Measurements from ENCODE around the gene PDS5B.

PDS5B gene, protein sequence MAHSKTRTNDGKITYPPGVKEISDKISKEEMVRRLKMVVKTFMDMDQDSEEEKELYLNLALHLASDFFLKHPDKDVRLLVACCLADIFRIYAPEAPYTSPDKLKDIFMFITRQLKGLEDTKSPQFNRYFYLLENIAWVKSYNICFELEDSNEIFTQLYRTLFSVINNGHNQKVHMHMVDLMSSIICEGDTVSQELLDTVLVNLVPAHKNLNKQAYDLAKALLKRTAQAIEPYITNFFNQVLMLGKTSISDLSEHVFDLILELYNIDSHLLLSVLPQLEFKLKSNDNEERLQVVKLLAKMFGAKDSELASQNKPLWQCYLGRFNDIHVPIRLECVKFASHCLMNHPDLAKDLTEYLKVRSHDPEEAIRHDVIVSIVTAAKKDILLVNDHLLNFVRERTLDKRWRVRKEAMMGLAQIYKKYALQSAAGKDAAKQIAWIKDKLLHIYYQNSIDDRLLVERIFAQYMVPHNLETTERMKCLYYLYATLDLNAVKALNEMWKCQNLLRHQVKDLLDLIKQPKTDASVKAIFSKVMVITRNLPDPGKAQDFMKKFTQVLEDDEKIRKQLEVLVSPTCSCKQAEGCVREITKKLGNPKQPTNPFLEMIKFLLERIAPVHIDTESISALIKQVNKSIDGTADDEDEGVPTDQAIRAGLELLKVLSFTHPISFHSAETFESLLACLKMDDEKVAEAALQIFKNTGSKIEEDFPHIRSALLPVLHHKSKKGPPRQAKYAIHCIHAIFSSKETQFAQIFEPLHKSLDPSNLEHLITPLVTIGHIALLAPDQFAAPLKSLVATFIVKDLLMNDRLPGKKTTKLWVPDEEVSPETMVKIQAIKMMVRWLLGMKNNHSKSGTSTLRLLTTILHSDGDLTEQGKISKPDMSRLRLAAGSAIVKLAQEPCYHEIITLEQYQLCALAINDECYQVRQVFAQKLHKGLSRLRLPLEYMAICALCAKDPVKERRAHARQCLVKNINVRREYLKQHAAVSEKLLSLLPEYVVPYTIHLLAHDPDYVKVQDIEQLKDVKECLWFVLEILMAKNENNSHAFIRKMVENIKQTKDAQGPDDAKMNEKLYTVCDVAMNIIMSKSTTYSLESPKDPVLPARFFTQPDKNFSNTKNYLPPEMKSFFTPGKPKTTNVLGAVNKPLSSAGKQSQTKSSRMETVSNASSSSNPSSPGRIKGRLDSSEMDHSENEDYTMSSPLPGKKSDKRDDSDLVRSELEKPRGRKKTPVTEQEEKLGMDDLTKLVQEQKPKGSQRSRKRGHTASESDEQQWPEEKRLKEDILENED (N-terminal part only)

DNA sequence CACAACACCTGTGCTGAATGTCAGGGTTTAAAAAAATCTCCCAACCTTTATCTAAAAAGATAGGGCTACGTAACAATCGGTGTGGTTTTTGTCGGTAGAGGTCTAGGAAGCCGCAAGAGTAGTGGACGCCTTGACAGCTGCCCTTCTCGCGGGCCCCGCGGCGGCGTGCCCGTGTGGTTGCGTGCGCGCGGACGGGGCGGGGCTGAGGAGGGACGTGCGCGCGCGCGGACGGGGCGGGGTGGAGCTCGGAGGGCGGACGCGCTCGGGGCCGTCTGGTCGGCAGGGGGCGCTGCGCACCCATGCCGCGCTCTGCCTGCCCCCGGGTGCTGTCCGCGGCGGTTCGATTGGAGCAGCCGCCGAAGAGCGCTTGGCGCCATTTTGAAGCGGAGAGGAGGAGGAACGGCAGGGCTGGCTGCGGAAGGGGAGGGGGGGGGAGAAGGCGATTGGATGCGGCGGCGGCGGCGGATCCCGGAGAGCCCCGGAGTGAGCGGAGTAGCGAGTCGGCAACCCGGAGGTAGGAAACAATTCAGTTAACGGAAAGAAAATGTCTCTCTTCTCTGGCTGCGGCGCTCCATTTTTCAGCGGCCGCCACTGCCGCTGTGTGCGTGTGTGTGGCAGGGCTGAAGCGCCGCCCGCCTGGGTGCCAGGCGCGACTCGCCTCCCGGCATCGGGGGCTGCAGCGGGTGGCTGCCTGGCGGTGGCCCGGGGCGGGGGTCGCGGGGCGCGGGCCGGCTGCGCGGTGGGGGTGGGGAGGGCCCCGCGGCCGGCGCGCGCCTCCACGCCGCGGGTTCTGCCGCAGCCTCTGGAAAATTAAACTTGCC is at the start of gene PDS5B:
Gene PDS5B (plus strand): TSS at position 373 of the 821 bp plus-strand sequence. CDS start 62,321 bp downstream, outside the sequence.
- TF ChIP-seq, protein P1, sequence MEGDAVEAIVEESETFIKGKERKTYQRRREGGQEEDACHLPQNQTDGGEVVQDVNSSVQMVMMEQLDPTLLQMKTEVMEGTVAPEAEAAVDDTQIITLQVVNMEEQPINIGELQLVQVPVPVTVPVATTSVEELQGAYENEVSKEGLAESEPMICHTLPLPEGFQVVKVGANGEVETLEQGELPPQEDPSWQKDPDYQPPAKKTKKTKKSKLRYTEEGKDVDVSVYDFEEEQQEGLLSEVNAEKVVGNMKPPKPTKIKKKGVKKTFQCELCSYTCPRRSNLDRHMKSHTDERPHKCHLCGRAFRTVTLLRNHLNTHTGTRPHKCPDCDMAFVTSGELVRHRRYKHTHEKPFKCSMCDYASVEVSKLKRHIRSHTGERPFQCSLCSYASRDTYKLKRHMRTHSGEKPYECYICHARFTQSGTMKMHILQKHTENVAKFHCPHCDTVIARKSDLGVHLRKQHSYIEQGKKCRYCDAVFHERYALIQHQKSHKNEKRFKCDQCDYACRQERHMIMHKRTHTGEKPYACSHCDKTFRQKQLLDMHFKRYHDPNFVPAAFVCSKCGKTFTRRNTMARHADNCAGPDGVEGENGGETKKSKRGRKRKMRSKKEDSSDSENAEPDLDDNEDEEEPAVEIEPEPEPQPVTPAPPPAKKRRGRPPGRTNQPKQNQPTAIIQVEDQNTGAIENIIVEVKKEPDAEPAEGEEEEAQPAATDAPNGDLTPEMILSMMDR (IDR thresholded peaks at IDR 0.05; ENCODE audit: low read length, missing control alignments), result peak; percentile 25
- peak; percentile 94 for DNase-seq (ENCODE audit: low read depth)
- H3K4me3 ChIP-seq (replicated peaks; ENCODE audit: low read depth, low read length), result peak within 1 kb of the TSS; percentile 67

- TF ChIP-seq, protein P1 (IDR thresholded peaks at IDR 0.05; ENCODE audit: low read length, missing control alignments), result no peak
- DNase-seq (ENCODE audit: low read depth), result peak; percentile 19
- peak overlapping the region; percentile 88 for H3K4me3 ChIP-seq (replicated peaks; ENCODE audit: low read depth, low read length)
These were observed 48.6 kb upstream of the PDS5B start for GRCh38 chr13:32537580-32538142.

DNA sequence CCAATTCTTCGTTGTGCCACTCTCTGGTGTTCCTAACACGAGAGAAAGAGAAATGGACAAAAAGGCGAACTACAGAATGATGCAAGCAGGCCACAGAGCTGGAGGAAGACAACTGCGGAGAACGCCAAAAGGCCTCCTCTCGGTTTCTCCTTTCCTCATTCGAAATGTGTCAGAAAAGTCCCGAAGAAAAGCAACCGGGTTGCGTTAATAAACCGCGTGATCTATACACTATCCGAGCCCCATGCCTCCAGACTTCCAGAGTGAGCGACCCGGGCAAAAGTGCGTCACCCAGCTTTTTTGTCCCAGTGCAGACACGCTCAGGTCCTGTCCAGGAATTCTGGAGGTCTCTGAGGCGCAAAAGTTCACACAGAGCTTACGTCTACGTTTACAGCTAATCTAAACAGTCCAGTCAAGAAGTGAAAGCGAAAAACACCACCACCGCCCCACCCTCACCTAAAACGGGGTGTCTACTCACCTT is 48.1 kb upstream of the PDS5B start:
- TF ChIP-seq, protein P1 (IDR thresholded peaks at IDR 0.05; ENCODE audit: low read length, missing control alignments), result no peak
- DNase-seq (ENCODE audit: low read depth), result peak; percentile 43
- H3K4me3 ChIP-seq (replicated peaks; ENCODE audit: low read depth, low read length), result peak overlapping the region; percentile 88

DNA sequence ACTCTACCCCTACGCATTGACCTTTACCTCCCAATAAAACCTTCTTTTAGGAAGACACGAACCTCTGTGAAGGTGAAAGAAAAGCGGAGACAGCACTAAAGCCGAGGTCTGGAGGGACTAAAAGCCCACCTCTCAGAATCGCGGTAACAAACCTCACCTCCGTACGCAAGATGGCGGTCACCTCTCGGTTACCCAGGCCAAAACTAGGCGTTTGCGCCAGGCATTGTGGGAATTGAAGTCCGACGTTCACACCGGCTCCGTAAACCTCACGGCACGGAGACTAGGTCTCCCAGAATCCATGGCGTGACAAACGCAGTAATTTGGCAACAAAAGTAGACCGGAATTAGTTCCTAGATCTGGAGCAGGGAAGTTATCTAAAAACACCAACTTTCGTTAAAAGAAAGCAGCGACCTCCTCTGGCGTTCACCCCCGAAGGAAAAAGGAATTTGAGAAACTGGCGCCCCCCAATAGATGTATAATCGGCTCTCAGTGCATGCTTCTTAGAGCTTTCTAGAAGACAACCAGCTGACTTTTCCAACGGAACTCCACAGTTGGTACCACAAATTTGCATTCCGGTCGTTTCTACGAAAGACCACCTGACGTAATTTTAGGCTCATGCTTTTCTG is 47.5 kb upstream of the PDS5B start, which contains the start of gene N4BP2L2:
Gene N4BP2L2 (minus strand): TSS at position 175 of the 626 bp plus-strand sequence. CDS start 1,768 bp downstream, outside the sequence.
- DNase-seq (ENCODE audit: low read depth), result peak; percentile 99
- peak within 1 kb of the TSS; percentile 88 for H3K4me3 ChIP-seq (replicated peaks; ENCODE audit: low read depth, low read length)
- TF ChIP-seq, protein P1 (IDR thresholded peaks at IDR 0.05; ENCODE audit: low read length, missing control alignments), result peak; percentile 39

- no peak overlapping the region for H3K4me3 ChIP-seq (replicated peaks; ENCODE audit: low read depth, low read length)
- DNase-seq (ENCODE audit: low read depth), result no peak
- TF ChIP-seq, protein P1 (IDR thresholded peaks at IDR 0.05; ENCODE audit: low read length, missing control alignments), result no peak
These were observed 44.0 kb upstream of the PDS5B start for GRCh38 chr13:32542221-32542620.

All from fibroblast of pulmonary artery (primary cell).